NCI-H1436 treated with DMSO at 0.1 percent for 48 hours (cell line): ENCODE measurements around the gene C3orf18.

Source experiments
- DNase-seq: peaks from one replicate; lab custom pipeline; 2025; lab: John Stamatoyannopoulos, UW

The C3orf18 gene

DNA sequence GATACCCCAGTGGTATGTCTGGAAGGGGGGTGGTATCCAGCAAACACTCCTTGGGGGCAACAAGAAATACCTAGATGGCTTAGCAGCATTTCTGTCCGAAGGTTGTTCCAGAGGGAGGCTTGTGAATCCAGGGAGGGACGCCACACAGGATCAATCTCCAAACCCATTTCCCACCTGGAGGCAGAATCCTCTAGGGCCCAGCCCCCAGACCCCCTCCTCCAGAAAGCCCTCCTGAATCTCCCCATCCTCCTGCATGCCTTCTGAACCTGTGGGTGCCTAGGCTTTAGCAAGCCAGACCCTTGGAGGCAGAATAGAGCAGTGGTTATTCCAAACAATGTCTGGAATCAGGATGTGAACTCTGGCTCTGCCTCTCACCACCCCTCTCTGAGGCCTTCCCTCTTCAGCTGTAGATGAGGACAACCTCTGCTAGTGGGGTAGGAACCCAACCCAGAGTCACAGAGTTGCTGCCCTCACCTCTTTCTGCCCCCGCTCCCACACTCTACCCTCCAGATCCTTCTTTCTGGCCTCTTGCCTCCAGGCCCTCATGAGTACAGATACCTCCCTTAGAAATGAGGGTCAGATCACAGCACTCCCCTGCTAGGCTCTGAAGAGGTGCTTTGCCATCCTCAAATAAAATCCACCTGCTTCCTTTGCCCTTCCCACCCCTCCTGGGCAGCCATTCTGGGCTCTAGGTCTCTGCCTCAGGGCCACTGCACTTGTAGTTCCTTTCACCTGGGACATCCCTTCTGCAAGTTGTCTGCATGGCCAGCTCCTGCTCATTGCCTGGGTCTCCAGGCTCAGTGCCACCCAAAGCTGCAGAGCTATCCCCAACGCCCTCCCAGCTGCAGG, 35.9 kb upstream of the C3orf18 start:
- DNase-seq = no peak

DNA sequence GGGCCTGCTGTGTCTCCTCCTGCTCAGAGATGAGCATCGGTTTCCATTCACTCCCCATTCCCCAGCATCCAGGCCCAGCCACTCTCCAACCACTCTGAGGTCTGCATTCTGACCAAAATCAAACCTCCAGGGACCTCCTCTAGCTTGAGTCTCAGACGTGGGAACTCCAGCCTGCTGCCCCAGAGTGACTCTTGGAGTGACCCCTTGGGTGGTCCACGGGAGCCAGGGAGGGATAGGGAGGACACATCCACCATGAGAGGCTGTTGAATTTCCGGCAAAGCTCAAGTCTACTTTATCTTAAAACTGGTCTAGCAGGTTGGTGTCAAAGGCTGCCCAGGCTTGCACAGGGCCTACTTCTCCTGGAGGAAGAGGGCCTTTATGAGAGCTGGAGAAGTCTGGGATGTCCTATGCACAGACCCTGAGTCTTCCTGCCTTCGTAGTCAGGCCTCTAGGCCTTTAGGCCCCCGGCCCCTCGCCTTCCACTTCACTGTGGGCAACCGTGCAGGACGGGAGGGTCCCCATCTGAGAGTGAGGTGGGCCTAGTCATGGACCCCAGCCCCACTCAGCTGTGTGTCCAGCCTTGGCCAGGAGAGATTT, 35.1 kb upstream of the C3orf18 start:
- DNase-seq = no peak

DNA sequence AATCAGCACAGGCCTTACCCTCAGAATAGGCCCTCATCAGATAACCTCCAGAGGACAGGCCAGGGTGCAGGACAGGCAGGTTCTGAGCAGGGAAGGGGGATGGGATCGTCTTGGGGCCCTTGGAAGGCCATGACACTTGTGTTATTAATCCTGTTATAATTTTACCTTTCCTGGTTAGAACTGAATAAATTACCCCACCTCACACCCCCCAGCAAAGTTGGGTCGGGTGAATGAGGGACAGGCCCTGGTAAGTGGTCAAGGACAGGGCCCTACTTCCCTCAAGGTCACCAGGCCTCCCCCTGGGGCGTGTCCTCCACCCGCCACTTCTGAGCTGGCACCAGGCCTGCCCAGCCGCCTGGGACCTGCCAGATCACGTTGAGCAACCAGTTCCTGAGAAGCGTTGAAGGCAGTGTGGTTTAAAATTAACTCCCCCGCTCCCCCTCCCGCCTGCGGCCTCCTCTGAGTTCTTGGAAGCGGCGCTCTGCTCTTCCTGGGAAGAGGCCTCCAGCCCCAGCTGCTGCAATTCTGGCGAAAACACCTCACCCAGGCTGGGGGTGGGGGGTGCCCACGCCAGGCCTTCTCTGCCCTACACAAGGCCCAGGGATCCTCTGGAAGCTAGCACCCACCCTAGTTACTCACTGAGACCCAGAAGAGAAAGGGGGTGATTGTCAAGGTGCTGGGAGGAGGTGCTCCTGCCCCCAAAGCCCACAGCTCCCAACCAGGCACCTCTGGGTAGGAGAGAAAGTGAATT, 33.5 kb upstream of the C3orf18 start:
- peak; percentile 40 for DNase-seq

DNA sequence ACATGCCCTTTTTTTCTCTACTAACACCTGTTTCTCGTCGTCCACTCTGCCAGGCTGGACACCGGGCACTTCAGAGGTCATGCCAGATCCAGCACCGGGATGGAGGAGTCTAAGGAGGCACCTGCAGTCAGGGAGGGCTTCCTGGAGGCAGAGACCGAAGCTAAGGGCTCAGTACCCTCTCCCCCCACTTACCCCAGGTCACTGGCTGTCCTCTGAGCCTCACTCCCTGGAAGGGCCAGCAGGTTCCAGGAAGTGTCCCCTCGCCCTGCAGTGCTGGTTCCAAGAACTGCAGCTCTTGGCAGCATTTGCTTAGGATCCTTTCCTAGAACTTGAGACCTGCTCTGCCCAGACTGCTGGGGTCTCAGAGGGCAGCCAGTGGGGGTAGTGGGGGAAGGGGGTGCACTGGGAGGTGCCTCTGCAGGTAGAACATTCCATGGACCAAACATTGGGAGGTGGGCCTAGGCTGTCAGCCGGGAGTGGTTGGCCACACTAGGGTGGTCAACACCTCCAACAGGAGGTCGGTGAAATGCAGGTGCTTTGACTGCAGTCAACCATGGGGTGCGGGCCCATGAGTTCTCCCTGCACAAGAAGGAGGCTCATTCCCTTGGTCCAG, 32.7 kb upstream of the C3orf18 start:
- no peak for DNase-seq

DNA sequence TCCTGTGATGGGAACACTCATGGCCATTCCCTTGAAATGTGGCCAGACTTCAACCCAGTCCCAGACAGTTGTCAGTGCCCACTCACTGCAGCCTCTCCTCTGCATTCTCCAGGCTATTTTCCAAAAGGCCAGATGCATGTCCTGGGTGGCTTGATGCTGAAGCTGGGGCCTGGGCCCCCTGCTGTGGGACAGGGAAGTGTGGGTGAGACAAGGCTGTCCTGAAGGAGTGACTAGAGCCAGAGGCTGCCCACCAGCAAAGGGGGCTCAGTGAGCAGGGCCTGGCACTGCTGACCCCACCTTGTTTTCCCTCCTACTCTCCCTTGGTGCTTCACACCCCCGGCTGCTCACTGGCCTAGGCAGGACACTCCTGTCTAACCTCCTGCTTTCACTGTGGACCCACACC, 32.2 kb upstream of the C3orf18 start:
- DNase-seq = no peak

DNA sequence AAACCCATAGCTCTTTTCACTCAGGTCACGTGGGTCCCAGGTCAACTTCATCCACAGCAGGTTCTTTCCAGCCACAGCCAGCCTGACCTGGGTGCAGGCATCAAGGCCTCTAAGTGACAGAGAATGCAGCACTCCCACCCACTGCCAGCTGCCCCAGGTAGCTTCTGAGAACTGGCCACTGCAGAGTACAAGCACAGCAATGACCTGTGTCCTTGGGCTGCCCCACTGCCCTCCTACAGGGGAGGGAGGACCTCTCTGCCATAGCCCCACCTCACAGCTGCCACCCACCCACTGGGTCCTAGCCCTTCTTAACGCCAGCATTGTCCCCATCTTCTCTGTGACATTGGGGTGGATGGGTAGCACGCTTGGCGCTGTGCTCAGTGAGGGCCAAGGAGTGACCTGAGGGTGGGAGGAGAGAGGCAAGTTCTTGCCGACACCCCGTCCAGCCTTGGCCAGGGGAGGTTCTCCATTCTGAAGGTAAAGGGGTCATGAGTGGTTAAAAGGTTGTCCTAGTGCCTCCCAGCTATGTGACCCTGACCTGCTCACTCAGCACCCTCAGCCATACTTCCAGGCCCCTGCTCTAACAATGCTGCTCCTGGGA, 31.7 kb upstream of the C3orf18 start:
- DNase-seq = no peak

DNA sequence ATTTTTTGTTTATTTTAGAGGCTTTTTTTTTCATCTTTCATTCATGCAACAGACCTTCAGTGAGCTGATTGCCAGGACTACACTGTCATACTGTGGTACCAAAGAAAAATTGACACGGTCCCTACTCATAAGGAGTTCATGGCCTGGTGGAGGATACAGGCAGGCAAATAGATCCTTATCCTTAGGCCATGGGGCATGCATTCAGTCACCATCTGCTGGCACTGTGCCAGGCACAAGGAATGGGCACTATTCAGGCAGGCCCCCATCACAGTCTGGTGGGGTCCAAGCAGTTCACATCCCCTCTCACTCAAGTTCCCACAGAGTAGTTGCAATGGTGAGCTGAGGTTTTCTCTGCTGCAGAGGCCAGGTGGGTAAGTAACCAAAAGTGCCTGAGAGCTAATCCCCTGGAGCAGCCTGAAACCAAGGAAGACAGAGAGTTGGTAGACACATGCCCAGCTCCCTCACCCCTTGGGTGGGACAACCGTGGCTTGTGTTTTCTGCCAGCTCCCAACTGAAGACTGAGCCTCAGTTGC, 26.8 kb upstream of the C3orf18 start:
- DNase-seq = no peak

DNA sequence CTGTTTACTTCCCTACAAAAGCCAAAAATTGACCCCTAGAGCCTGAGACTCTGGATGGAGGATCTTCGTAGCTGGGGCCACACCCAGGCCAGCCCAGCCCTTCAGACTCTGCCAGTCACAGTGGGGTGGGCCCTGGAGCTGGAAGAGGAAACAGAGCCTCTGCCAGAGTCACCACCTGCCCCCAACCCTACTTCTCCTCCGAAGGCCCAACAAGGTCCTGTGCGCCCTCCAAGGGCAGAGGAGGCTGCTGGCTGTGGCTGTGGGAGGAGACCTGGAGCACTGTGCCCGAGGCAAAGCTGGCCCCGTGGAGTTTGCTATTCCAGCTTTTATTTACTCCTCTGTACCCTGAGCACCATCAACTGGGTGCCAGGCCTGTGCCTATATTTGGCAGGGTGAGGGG, 25.0 kb upstream of the C3orf18 start:
- no peak for DNase-seq

DNA sequence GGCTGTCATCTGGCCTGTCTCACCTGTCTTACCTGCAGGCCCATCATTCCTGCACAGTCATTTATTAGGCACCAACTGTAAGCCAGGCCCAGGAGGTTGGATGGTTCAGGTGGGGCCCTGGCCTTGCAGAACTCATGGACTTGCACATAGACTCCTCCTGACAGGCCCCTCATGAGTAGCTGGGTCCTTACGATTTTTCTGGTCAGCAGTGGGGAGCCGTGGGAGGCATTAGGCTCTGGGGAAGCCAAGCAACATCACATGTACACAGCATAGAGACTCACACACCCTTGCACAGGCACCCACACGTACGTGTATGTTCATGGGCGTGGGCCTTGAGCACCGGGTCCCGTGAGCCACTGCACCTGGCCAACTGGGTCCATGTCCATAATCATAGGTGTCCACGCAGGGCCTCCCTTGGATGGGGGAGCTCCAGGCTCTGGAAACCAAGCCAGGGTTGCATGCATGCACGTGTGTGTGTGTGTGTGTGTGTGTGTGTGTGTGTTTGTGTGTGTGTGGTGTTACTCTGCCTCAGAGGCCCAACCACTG, 23.7 kb upstream of the C3orf18 start:
- DNase-seq = no peak

DNA sequence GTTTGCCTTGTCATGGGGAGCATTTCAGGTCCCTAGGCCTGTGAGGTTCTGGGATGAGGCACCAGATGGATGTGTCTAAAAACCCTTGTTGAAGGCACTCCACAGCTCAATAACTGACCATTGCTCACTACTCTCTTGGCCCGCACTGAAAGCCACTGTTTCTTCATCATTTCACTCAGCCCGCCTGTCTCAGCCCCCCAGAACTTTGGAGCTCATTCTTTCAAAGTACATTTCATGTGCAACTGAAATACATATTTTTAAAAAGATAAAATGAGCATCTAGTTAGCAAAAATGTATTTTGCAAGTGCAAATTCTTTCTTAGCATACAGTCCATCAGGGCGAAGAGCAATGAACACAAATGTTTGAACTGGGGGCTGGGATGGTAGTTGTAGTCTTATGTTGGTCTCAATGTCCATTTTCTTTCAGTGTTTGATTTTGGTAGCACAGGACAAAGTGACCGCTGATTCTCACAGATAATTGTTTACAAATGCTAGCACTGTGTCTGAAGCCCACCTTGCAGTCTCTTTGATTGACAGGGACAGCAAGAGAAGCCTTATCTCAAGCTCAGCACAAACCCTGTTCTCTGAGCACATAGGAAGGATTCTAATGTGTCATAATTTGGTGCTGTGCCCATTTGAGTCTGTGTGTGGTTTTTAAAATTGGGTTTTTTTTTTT, 21.3 kb upstream of the C3orf18 start:
- DNase-seq = no peak

DNA sequence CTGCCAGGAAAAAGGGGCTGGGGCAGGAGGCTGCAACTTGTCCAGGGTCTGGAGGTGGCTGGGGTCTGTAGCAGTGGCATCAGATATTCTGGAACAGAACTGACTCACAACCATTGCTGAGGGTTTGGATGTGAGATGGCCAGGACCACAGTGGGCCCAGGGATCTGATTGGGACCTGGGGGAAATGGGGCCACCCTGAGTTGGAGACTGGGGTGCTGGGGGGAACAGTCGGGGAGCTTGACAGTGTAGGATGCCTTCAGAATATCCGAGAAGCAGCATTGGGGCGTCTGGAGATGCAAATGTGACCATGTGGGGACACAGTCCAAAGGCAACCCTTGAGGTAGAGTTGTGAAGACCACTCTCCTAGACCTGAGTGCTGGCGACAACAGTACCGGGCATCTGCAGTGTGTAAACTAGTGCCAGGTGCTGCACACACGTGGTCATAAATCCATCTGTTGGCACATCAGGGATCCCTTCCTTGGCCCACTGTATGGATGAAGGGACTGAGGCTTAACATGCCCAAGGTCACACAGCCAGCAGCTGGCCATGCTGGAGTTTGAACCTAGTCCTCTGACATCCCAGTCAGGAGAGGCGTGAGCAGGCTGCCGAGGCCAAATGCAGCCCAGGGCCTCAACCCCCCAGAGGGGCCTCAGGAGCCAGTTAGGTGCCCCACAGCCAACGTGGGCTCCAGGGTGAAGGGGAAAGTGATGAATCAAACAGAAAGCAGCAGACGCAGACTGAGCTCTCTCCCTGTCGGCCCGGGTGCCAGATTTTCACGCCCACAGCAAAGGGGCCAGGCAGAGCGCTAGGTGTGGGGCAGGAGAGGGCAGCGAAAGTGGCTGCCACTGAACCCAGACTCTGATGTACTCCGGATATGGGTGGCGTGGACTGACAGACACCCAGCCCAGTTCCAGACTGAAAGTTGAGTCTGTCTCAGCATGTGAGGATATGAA, 20.5 kb upstream of the C3orf18 start:
- DNase-seq = no peak

DNA sequence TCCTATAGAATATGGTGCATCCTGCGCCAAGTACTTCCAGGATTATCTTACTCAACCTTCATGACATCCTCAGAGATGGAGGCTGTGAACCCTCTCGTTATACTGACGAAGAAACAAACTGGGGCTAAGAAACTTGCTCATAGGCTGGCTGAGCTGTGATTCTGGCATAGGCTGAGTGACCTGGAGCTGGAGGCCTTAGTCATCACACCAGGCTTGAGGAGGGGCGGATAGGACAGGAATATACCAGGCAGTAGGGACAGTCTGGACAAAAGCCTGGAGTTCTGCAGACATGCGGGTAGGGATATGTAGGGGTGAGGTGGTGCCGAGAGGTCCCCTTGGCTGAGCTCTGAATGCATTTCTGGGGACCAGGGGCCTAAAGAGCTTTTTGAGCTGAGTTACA, 19.8 kb upstream of the C3orf18 start:
- DNase-seq = no peak

DNA sequence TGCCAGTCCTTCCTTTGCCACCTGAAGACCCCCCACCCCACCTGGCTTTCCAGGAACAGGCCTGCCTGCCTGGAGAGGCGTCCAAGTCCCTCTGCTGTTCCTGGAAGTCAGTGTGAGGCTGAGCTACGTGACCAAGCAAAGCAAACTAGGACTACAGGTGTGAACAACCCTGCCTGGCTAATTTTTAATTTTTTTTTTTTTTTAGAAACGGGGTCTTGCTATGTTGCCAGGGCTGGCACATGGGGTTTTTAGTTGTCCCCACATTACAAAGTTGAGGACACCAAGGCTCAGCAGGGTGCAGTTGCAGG, 19.2 kb upstream of the C3orf18 start:
- DNase-seq = no peak

DNA sequence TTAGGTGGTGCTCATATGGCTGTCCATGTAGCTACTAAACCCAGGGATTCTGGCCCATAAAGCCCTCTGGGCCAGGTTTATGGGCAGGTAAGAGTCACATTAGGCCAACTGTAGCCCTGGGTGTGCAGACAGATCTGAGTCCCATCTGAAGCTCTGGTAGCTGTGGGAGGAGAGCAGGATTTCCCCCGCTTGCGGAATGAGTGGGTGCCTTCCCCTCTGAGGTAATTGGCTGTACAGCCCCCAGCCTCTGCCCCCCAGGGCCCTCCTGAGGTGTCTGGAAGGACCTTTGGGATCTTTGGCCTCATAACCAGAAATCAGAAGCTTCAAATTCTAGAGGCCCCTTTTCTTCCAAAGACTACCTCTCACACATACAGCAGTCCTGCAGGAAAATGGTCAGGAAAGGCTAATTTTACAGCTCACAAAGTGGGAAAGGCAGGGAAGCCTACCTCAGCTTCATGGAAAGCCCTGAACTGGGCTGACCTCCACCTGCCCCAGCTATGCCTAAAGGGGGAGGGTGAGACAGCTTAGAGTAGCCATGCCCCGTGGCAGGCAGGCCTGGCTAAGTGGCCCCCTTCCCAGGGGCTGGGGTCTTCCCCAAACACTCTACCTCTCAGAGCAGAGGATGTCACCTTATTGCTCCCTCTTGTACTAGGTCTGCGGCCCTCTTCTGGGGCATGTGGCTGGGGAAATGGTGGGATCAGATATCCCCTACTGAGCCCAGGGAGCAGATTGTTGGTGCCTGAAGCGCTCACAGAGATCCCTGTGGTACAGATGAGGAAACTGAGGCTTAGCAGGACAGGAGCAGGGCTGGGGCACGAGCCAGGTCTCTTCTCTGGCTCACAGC, 18.6 kb upstream of the C3orf18 start:
- no peak for DNase-seq

DNA sequence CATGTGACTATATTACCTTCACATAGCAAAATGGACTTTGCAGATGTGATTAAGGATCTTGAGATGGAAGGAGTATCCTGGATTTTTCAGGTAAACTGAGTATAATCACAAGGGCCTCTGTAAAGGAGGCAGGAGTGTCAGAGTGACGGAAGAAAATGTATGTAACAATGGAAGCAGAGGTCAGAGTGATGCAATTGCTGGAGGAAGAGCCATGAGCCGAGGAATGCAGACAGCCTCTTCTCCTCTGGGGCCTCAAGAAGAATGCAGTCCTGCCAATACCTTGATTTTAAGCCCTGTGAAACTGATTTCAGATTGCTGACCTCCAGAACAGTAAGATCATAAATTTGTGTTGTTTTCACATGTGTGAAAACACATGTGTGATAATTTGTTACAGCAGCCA, 16.8 kb upstream of the C3orf18 start:
- no peak for DNase-seq

DNA sequence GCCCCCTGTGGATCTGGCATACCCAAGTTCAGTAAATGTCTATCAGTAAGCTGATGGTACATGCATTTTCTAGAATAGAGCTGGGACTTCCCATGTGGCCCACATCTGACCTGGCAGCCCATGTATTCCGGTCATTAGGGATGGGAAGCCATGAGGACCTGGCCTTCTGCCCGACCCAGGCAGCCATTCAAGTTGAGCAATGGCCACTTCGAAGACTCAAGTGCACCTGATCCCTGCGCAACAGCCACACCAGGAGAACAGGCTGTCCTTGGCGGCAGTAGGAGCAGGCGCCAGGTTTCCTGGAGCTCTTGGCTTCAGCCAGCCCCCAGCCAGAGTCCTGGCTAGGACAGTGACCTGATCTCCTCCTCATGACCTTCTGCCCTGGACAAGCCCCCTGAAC, 16.4 kb upstream of the C3orf18 start:
- DNase-seq = no peak

DNA sequence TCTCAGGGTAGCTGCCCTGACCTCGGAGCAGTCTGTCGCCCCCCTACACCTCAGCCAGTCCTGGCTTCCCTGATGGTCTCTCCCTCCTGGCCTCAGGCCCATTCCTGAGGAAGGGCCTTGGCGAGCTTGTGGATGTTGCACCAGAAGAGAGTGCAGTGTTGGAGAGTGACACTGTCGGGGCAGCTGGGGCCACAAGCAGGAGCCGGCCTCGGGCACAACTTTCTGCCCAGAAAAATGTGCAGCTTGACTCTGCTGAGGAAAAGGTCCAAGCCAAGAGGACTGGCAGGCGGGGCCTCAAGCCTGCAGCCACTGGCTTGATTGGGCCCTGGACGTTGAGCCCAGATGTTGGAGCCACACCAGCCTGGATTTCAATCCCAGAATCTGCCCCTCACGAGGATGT, 14.5 kb upstream of the C3orf18 start:
- DNase-seq = no peak

DNA sequence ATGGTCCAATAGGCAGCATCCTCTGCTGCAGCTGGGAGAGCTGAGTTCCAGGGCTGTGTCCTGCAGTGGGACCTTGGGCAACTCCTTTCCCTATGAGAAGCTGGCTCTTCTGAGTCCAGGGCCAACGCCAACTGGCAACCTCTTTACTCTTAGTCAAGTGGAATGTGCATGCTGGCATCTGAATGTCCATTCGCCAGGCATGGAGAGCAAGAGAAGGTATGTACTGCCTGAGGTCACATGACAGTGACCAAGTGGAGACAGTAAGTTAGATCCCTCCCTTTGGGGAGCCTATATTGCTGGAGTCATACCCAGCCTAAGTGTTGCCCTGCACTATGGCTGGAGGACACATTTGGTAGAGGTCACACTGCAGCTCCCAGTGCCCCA, 13.9 kb upstream of the C3orf18 start:
- no peak for DNase-seq
